A549 (cell line): ENCODE data around the gene ETNPPL.

Experiments
- CEBPB ChIP-seq, 2 experiments: fragments of >200 bp in 1 of 2; sonication (Bioruptor Twin) in 1 of 2; formaldehyde crosslinking in 1 of 2; IDR thresholded peaks; 2 replicates each; pipeline ENCODE4 v1.6.1; 2012 to 2016
- ESRRA ChIP-seq: fragments of 150-350 bp; IDR thresholded peaks from 2 replicates; pipeline ENCODE4 v1.6.1; 2014; ENCODE audit warnings: mild to moderate bottlenecking, low read length, borderline replicate concordance
- KDM1A ChIP-seq: fragments of 200-600 bp; sonication (generic); IDR thresholded peaks from 2 replicates; pipeline ENCODE4 v1.6.1; 2016; ENCODE audit warnings: low read depth, mild to moderate bottlenecking
- POLR2A ChIP-seq: IDR thresholded peaks from 2 replicates; pipeline ENCODE4 v1.6.1; 2012; ENCODE audit warnings: mild to moderate bottlenecking, low read length
- RAD21 ChIP-seq, 2 experiments: fragments of >200 bp in 1 of 2; sonication (Bioruptor Twin) in 1 of 2; formaldehyde crosslinking in 1 of 2; IDR thresholded peaks in 1 of 2; conservative IDR thresholded peaks in 1 of 2; 2 replicates in 1 of 2; 3 replicates in 1 of 2; pipeline ENCODE4 v1.6.1; 2012 to 2018; ENCODE audit warnings: inconsistent platforms in 1 of 2
- TF ChIP-seq, protein P1 (sequence below): fragments of >200 bp; sonication (Bioruptor Twin); formaldehyde crosslinking; IDR thresholded peaks from 3 replicates; pipeline ENCODE4 v1.5.1; 2016

DNA sequence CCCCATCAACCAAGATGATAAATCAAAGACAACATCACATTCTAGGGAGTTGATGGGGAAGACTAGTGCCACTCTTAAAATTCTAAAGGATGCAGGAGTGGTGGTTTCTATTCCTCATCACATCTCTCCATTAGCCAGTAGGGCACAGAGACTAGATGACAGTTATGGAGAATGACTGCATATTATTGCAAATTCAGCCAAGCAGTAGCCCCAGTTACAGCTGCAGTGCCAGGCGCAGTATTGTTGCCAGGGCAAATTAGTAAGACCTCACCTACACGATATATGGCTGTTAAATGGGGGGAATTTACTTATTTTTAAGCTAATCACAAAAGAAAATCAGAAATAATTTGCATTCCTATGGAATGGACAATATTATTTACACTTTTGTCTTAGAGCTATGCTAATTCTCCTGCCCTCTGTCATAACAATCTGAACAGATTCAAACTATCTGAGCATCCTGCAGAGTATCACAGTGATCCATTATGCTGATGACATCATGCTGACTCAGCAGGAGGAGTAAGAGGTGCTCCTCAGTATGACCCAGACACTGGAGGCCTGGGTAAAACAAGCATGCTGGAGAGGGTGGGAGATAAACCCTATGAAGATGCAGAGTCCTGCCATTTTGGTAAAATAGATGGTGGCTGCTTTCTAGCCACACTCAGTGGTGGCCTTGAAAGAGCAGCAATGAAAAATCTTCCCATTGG, 24.7 kb downstream of the ETNPPL start:
- TF ChIP-seq POLR2A = no peak
- TF ChIP-seq, protein P1, sequence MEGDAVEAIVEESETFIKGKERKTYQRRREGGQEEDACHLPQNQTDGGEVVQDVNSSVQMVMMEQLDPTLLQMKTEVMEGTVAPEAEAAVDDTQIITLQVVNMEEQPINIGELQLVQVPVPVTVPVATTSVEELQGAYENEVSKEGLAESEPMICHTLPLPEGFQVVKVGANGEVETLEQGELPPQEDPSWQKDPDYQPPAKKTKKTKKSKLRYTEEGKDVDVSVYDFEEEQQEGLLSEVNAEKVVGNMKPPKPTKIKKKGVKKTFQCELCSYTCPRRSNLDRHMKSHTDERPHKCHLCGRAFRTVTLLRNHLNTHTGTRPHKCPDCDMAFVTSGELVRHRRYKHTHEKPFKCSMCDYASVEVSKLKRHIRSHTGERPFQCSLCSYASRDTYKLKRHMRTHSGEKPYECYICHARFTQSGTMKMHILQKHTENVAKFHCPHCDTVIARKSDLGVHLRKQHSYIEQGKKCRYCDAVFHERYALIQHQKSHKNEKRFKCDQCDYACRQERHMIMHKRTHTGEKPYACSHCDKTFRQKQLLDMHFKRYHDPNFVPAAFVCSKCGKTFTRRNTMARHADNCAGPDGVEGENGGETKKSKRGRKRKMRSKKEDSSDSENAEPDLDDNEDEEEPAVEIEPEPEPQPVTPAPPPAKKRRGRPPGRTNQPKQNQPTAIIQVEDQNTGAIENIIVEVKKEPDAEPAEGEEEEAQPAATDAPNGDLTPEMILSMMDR = no peak
- TF ChIP-seq RAD21 (conservative IDR thresholded peaks at IDR 0.05 in 1 of 2, IDR thresholded peaks at IDR 0.05 in 1 of 2) = no peak
- TF ChIP-seq ESRRA = no peak
- no peak for TF ChIP-seq KDM1A
- TF ChIP-seq CEBPB (IDR thresholded peaks at IDR 0.05) = no peak
